Osteocyte (in vitro differentiated cells): ENCODE measurements around the gene ITK. TPM values are rescaled to one million over a fixed set of nuclear protein-coding genes. Genes with fewer than 3 reads are reported as not detected.
"Not testable (repeated sequence)": the region's sequence is repeated elsewhere in the genome, so short reads cannot be mapped to it uniquely, and the experiment has no call there.

Experiments
- DNase-seq: peaks from one replicate; pipeline ENCODE4 v3.0.0; 2021; ENCODE audit warnings: mixed read lengths; ENCODE audit not compliant: unreplicated experiment; ENCODE audit errors: extremely low spot score
- H3K27ac Mint-ChIP-seq: one replicate; pipeline ENCODE4 v1.8.0; 2021; ENCODE audit warnings: mild to moderate bottlenecking, mixed read lengths; ENCODE audit not compliant: unreplicated experiment
- H3K27me3 Mint-ChIP-seq: one replicate; pipeline ENCODE4 v1.8.0; 2021; ENCODE audit warnings: mixed read lengths; ENCODE audit not compliant: unreplicated experiment
- H3K36me3 Mint-ChIP-seq: one replicate; pipeline ENCODE4 v1.8.0; 2021; ENCODE audit warnings: mixed read lengths; ENCODE audit not compliant: unreplicated experiment
- H3K4me1 Mint-ChIP-seq: one replicate; pipeline ENCODE4 v1.8.0; 2021; ENCODE audit warnings: mixed read lengths; ENCODE audit not compliant: unreplicated experiment
- H3K4me3 Mint-ChIP-seq: one replicate; pipeline ENCODE4 v1.8.0; 2021; ENCODE audit warnings: mild to moderate bottlenecking, moderate library complexity, mixed read lengths; ENCODE audit not compliant: unreplicated experiment
- H3K9me3 Mint-ChIP-seq: one replicate; pipeline ENCODE4 v1.8.0; 2021; ENCODE audit warnings: mixed read lengths; ENCODE audit not compliant: unreplicated experiment
- total RNA-seq: library from RNA; stranded (reverse); gene quantifications from 2 replicates; pipeline ENCODE4 v1.2.1, GENCODE V29; 2021
- TF ChIP-seq, protein P1 (sequence below): fragments of 200-600 bp; sonication (generic); IDR thresholded peaks from 2 replicates; pipeline ENCODE4 v1.5.0; 2021; ENCODE audit warnings: antibody characterized with exemption, mild to moderate bottlenecking, moderate library complexity

Gene ITK
- total RNA-seq, 1 donor from 2014 or later, result not detected

DNA sequence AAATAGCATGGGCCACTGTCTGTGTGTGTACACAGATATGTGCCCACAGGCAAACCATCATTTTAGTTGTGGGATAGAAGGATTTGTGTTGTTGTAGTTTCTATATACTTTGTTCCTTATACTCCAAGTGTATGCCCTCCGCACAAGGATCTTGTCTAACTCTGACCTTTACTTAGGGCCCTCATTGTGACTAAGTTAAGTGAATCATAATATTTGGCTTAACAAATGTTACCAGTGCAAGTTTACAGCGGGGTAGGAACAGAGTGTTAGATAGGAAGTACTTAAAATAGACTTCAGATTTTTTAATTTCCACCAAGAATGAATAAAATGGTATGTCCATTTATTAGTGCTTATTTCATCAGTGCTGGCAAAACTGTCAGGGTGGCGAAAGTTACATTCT is 55.8 kb downstream of the ITK start:
- TF ChIP-seq, protein P1, sequence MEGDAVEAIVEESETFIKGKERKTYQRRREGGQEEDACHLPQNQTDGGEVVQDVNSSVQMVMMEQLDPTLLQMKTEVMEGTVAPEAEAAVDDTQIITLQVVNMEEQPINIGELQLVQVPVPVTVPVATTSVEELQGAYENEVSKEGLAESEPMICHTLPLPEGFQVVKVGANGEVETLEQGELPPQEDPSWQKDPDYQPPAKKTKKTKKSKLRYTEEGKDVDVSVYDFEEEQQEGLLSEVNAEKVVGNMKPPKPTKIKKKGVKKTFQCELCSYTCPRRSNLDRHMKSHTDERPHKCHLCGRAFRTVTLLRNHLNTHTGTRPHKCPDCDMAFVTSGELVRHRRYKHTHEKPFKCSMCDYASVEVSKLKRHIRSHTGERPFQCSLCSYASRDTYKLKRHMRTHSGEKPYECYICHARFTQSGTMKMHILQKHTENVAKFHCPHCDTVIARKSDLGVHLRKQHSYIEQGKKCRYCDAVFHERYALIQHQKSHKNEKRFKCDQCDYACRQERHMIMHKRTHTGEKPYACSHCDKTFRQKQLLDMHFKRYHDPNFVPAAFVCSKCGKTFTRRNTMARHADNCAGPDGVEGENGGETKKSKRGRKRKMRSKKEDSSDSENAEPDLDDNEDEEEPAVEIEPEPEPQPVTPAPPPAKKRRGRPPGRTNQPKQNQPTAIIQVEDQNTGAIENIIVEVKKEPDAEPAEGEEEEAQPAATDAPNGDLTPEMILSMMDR, result no peak
- H3K27me3 Mint-ChIP-seq, result peaks cover 28% of the 10 kb centered on the region
- no peaks in the 10 kb centered on the region for H3K4me1 Mint-ChIP-seq
- H3K9me3 Mint-ChIP-seq, result no peaks in the 10 kb centered on the region
- no peak for DNase-seq
- H3K4me3 Mint-ChIP-seq, result no peak overlapping the region
- no peak overlapping the region for H3K27ac Mint-ChIP-seq
- H3K36me3 Mint-ChIP-seq, result no peaks in the 10 kb centered on the region

DNA sequence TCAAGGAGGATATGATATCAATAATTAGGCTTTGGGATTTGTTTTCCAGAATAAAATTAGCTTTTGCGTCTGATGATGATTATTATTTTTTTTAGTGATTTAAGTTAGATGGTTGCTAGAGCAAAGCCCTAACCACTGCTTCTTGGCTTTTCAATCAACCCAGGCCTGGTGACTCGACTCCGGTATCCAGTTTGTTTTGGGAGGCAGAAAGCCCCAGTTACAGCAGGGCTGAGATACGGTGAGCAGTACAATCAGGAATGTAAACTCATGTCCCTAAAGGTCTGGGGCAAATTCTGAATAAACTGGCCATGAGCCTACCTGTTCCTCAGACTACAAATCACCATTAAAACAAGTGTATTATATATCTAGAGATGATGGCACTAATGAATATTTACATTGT is 60.8 kb downstream of the ITK start:
- Mint-ChIP-seq H3K27ac (no peak overlapping the region), H3K9me3 (no peaks in the 10 kb centered on the region)

DNA sequence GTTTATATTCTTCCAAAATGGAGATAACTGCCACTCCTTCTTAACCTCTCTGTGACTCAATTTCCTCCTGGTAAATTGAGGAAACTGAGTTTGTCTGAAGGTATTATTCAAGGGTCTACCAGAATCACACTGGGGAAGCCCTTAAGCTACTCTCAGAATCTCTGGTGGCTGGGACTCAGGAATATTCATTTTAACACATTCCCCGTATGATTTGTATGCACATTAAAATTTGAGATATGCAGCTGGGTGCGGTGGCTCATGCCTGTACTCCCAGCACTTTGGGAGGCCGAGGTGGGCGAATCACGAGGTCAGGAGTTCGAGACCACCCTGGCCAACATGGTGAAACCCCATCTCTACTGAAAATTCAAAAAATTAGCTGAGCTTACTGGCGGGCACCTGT is 64.1 kb downstream of the ITK start:
- H3K4me1 Mint-ChIP-seq, H3K36me3 Mint-ChIP-seq, DNase-seq, H3K27ac Mint-ChIP-seq, H3K9me3 Mint-ChIP-seq, H3K4me3 Mint-ChIP-seq, H3K27me3 Mint-ChIP-seq: not testable (repeated sequence)

More for the DNA sequence above, 60.8 kb downstream of the ITK start:
- TF ChIP-seq, protein P1, result no peak
- Mint-ChIP-seq H3K4me3 (no peak overlapping the region), H3K36me3 (no peaks in the 10 kb centered on the region), H3K4me1 (peaks cover 5% of the 10 kb centered on the region), H3K27me3 (peaks cover 21% of the 10 kb centered on the region)
- no peak for DNase-seq

DNA sequence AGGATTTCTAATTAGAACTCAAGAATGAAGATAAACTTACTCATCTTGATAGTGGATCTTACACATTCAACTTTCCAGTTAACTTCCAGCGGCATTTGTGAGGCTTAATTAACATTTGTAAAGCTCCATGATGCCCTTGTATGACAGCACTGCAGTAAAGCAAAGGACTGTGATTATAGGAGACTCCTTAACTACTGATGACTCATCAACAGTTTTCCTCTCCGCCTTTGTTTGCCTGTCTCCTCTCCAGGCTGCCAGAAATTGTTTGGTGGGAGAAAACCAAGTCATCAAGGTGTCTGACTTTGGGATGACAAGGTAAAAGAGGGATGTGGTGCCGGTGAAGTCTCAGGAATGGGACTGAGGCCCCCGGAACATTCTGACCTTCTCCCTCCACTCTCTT is 64.8 kb downstream of the ITK start:
- H3K4me3 Mint-ChIP-seq, result no peak overlapping the region
- H3K27me3 Mint-ChIP-seq, result no peaks in the 10 kb centered on the region
- H3K36me3 Mint-ChIP-seq, result no peaks in the 10 kb centered on the region
- peaks cover 5% of the 10 kb centered on the region for H3K4me1 Mint-ChIP-seq
- TF ChIP-seq, protein P1, result no peak
- no peaks in the 10 kb centered on the region for H3K9me3 Mint-ChIP-seq
- H3K27ac Mint-ChIP-seq, result no peak overlapping the region
- no peak for DNase-seq

DNA sequence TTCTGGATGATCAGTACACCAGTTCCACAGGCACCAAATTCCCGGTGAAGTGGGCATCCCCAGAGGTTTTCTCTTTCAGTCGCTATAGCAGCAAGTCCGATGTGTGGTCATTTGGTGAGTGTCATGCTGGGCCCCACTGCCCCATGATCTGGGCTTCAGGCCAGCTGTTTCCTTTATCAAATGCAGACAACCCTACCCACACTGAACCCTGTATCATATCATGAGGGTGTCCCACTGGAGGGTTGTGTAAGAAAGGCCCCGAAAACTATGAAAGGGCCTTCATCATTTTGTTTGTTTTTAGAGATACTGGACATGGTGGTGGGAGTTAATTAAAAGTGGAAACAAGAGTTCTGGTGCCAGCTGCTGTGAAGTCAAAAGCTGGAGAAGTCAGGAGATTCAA is 65.2 kb downstream of the ITK start:
- no peak overlapping the region for H3K27ac Mint-ChIP-seq
- no peaks in the 10 kb centered on the region for H3K27me3 Mint-ChIP-seq
- TF ChIP-seq, protein P1, result no peak
- no peaks in the 10 kb centered on the region for H3K36me3 Mint-ChIP-seq
- H3K4me1 Mint-ChIP-seq, result peaks cover 5% of the 10 kb centered on the region
- DNase-seq, result no peak
- no peak overlapping the region for H3K4me3 Mint-ChIP-seq
- no peaks in the 10 kb centered on the region for H3K9me3 Mint-ChIP-seq

DNA sequence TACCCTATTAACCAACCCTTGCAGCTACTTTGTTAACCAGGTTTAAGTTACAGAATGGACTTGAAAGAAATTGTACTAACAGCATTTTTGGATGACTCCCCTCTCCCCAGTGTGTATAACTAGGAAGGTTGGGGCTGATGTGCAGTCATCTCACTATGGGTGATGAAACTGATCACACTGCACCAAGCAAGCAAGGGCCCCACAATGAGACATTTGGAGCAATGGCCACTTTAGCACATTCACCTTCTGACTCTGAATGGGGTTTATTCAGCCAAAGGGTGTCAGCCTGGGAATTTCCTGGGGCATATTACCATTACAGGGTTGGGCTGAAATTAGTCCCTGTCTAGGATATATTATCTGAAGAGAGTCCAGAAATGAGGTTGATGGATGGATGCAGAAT is 66.6 kb downstream of the ITK start:
- H3K9me3 Mint-ChIP-seq, result no peaks in the 10 kb centered on the region
- peaks cover 7% of the 10 kb centered on the region for H3K27me3 Mint-ChIP-seq
- no peaks in the 10 kb centered on the region for H3K36me3 Mint-ChIP-seq
- no peak overlapping the region for H3K4me3 Mint-ChIP-seq
- no peak overlapping the region for H3K27ac Mint-ChIP-seq
- no peak for DNase-seq
- TF ChIP-seq, protein P1, result no peak
- H3K4me1 Mint-ChIP-seq, result peaks cover 5% of the 10 kb centered on the region
